Endodermal cell (in vitro differentiated cells): ENCODE measurements around the gene MXD3. TPM values are rescaled to one million over a fixed set of nuclear protein-coding genes. Genes with fewer than 3 reads are reported as not detected.

ENCODE experiments used
- DNase-seq: peaks from one replicate; pipeline ENCODE4 v3.0.0-alpha.2; 2017
- H3K27ac ChIP-seq: 2 replicates; pipeline ENCODE4 v1.5.1; 2013; ENCODE audit warnings: mild to moderate bottlenecking, low read depth, low read length, moderate library complexity
- H3K27me3 ChIP-seq: 2 replicates; pipeline ENCODE4 v1.6.1; 2013; ENCODE audit warnings: mild to moderate bottlenecking, low read length, moderate library complexity; ENCODE audit not compliant: insufficient read depth, control insufficient read depth, poor library complexity, severe bottlenecking
- H3K36me3 ChIP-seq: 2 replicates; pipeline ENCODE4 v1.7.0; 2013; ENCODE audit warnings: mild to moderate bottlenecking, low read length, moderate library complexity; ENCODE audit not compliant: control insufficient read depth, insufficient read depth
- H3K4me1 ChIP-seq: one replicate; pipeline ENCODE4 v1.7.0; 2013; ENCODE audit warnings: low read length; ENCODE audit not compliant: control insufficient read depth, insufficient read depth
- H3K4me3 ChIP-seq: 2 replicates; pipeline ENCODE4 v1.5.1; 2013; ENCODE audit warnings: mild to moderate bottlenecking, low read length, moderate library complexity
- H3K9ac ChIP-seq: 2 replicates; pipeline ENCODE4 v1.6.1; 2013; ENCODE audit warnings: mild to moderate bottlenecking, low read length, moderate library complexity; ENCODE audit not compliant: poor library complexity, severe bottlenecking; ENCODE audit errors: extremely low read depth
- H3K9me3 ChIP-seq: 2 replicates; pipeline ENCODE4 v1.6.1; 2013; ENCODE audit warnings: mild to moderate bottlenecking, low read length, moderate library complexity; ENCODE audit not compliant: control insufficient read depth
- H3K27ac Mint-ChIP-seq: 2 replicates; pipeline ENCODE4 v1.8.0; 2020; ENCODE audit warnings: mixed read lengths
- H3K27me3 Mint-ChIP-seq: 2 replicates; pipeline ENCODE4 v1.8.0; 2021; ENCODE audit warnings: mild to moderate bottlenecking, mixed read lengths; ENCODE audit not compliant: insufficient read depth
- H3K36me3 Mint-ChIP-seq: 2 replicates; pipeline ENCODE4 v1.8.0; 2020; ENCODE audit warnings: low read depth, mixed read lengths
- H3K4me1 Mint-ChIP-seq: 2 replicates; pipeline ENCODE4 v1.8.0; 2020; ENCODE audit warnings: mixed read lengths
- H3K4me3 Mint-ChIP-seq: 2 replicates; pipeline ENCODE4 v1.8.0; 2020; ENCODE audit warnings: mild to moderate bottlenecking, moderate library complexity, mixed read lengths
- H3K9me3 Mint-ChIP-seq: 2 replicates; pipeline ENCODE4 v1.8.0; 2020; ENCODE audit warnings: mild to moderate bottlenecking, mixed read lengths
- WGBS, 2 experiments: methylation state at CpG; one replicate each; pipeline versions ENCODE4 v1.1.5 to v1.1.7; 2013; ENCODE audit warnings: missing lambda C conversion rate in 2 of 2, mixed read lengths in 1 of 2; ENCODE audit not compliant: insufficient coverage in 1 of 2, insufficient read length in 1 of 2; 5-methylcytosine and 5-hydroxymethylcytosine counted together
- total RNA-seq, 2 donors: library from RNA; stranded (reverse); fragmentation: NEBNext Ultra II Directional in 1 of 2; extraction: Animal tissue kit (Norgen Biotek cat#: 25700) in 1 of 2; gene quantifications; 2 replicates in 1 of 2; 3 replicates in 1 of 2; pipeline ENCODE4 v1.2.1, GENCODE V29; 2021
- TF ChIP-seq, protein P1 (sequence below): fragments of 200-600 bp; sonication (generic); conservative IDR thresholded peaks from 2 replicates; pipeline ENCODE4 v1.5.0; 2021; ENCODE audit warnings: antibody characterized with exemption, mild to moderate bottlenecking

The MXD3 gene
- total RNA-seq, 2 donors from 2014 or later = 14.2 to 20.4 TPM

DNA sequence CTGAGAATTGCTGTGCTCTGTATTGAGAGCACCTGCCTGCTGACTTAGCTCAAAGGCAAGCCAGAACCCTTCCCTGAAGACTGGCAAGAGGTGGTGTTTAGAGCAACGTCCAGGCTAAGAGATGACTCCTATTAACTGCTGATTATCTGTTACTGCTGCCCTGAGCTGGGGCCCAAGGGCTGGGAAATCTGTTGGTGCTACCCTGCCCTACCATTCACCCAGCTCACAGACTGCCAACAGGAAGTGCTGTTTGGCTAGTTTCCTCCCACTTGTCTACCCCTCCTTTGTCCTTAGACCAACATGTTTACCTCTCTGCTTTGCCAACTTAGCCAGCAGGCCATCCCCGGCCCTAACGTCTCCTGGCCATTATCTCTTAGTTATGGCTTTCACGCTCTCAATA, 15.1 kb downstream of the MXD3 start:
- Histone ChIP-seq H3K9me3 (no peaks in the 10 kb centered on the region), H3K36me3 (peaks cover 88% of the 10 kb centered on the region), H3K27me3 (no peaks in the 10 kb centered on the region), H3K4me3 (no peak overlapping the region), H3K27ac (no peak overlapping the region), H3K4me1 (peaks cover 13% of the 10 kb centered on the region), H3K9ac (no peak overlapping the region)
- no peak for DNase-seq
- 91% methylated on average over 3 to 4 of the region's 4 CpGs for WGBS, 2 experiments
- peaks cover 66% of the 10 kb centered on the region for H3K36me3 Mint-ChIP-seq
- peaks cover 50% of the 10 kb centered on the region for H3K4me1 Mint-ChIP-seq
- H3K9me3 Mint-ChIP-seq = no peaks in the 10 kb centered on the region
- H3K27me3 Mint-ChIP-seq = no peaks in the 10 kb centered on the region
- peak overlapping the region; percentile 61 for H3K27ac Mint-ChIP-seq
- TF ChIP-seq, protein P1, sequence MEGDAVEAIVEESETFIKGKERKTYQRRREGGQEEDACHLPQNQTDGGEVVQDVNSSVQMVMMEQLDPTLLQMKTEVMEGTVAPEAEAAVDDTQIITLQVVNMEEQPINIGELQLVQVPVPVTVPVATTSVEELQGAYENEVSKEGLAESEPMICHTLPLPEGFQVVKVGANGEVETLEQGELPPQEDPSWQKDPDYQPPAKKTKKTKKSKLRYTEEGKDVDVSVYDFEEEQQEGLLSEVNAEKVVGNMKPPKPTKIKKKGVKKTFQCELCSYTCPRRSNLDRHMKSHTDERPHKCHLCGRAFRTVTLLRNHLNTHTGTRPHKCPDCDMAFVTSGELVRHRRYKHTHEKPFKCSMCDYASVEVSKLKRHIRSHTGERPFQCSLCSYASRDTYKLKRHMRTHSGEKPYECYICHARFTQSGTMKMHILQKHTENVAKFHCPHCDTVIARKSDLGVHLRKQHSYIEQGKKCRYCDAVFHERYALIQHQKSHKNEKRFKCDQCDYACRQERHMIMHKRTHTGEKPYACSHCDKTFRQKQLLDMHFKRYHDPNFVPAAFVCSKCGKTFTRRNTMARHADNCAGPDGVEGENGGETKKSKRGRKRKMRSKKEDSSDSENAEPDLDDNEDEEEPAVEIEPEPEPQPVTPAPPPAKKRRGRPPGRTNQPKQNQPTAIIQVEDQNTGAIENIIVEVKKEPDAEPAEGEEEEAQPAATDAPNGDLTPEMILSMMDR = no peak
- H3K4me3 Mint-ChIP-seq = no peak overlapping the region

DNA sequence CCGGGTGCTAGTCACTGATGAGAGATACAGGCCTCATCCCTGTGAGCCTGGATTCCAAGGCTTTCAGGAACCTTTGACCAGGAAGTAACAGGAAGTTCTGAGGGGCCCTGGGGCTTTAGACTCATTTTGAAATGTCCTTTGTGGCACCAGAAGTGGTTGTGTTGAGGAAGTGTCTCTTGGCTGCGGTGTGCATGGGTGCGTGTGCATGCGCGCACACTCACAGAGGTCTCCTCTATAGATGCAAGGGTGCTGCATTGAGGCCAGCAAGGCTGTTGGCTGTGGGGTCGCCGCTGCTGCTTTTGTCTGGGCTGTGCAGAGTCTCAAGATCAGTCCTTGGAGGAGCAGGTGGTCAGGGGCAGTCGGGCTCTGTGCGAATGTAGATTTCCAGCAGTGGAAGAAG, 15.8 kb downstream of the MXD3 start:
- Mint-ChIP-seq H3K27ac (peak overlapping the region; percentile 61), H3K4me3 (no peak overlapping the region), H3K36me3 (peaks cover 70% of the 10 kb centered on the region), H3K9me3 (no peaks in the 10 kb centered on the region), H3K4me1 (peaks cover 47% of the 10 kb centered on the region), H3K27me3 (no peaks in the 10 kb centered on the region)
- WGBS, 2 experiments = 97 to 99% methylated on average over 9 of the region's 9 CpGs
- no peak for DNase-seq
- H3K27ac ChIP-seq = no peak overlapping the region
- peaks cover 8% of the 10 kb centered on the region for H3K4me1 ChIP-seq
- TF ChIP-seq, protein P1 = no peak
- no peaks in the 10 kb centered on the region for H3K27me3 ChIP-seq
- H3K36me3 ChIP-seq = peaks cover 86% of the 10 kb centered on the region
- no peak overlapping the region for H3K4me3 ChIP-seq
- no peaks in the 10 kb centered on the region for H3K9me3 ChIP-seq
- no peak overlapping the region for H3K9ac ChIP-seq

DNA sequence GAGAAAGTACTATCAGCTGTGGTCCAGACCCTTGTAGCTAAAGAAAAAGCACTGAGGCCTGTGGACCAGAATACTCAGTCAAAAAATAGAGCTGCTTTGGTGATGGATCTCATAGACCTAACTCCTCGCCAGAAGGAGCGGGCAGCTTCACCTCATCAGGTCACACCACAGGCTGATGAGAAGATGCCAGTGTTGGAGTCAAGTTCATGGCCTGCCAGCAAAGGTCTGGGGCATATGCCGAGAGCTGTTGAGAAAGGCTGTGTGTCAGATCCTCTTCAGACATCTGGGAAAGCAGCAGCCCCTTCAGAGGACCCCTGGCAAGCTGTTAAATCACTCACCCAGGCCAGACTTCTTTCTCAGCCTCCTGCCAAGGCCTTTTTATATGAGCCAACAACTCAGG, 17.1 kb downstream of the MXD3 start:
- Histone ChIP-seq H3K27ac (no peak overlapping the region), H3K4me1 (no peaks in the 10 kb centered on the region), H3K27me3 (no peaks in the 10 kb centered on the region), H3K9me3 (no peaks in the 10 kb centered on the region), H3K36me3 (peaks cover 92% of the 10 kb centered on the region), H3K4me3 (no peak overlapping the region), H3K9ac (no peak overlapping the region)
- DNase-seq = no peak
- peaks cover 73% of the 10 kb centered on the region for H3K36me3 Mint-ChIP-seq
- H3K4me1 Mint-ChIP-seq = peaks cover 38% of the 10 kb centered on the region
- TF ChIP-seq, protein P1 = no peak
- WGBS, 2 experiments = 93 to 94% methylated on average over 3 of the region's 3 CpGs
- no peaks in the 10 kb centered on the region for H3K27me3 Mint-ChIP-seq
- H3K27ac Mint-ChIP-seq = peak overlapping the region; percentile 55
- no peaks in the 10 kb centered on the region for H3K9me3 Mint-ChIP-seq
- H3K4me3 Mint-ChIP-seq = no peak overlapping the region
